ENCODE data around the gene LY6G5B.

LY6G5B gene

GRCh38 chr6:31718265-31718664 lies 48.5 kb downstream of the LY6G5B start:
- no peak for DNase-seq

- no peak for DNase-seq
These were observed 49.2 kb downstream of the LY6G5B start for GRCh38 chr6:31719001-31719400.

GRCh38 chr6:31720196-31720770 lies 50.5 kb downstream of the LY6G5B start:
- no peak for DNase-seq

- DNase-seq: no peak
These were observed 51.7 kb downstream of the LY6G5B start, which contains the start of gene LY6G6C for GRCh38 chr6:31721351-31722020. Gene LY6G6C, minus strand, starts transcription at chr6:31721746. Its CDS starts 67 bp downstream, at chr6:31721679.

GRCh38 chr6:31722173-31722572 lies 52.4 kb downstream of the LY6G5B start:
- DNase-seq: no peak
